Effector CD8-positive, alpha-beta T cell (primary cell): Measurements from ENCODE around the gene HLF.

Source experiments
- DNase-seq: peaks from one replicate; lab custom pipeline; 2025; lab: John Stamatoyannopoulos, UW

Gene HLF

DNA sequence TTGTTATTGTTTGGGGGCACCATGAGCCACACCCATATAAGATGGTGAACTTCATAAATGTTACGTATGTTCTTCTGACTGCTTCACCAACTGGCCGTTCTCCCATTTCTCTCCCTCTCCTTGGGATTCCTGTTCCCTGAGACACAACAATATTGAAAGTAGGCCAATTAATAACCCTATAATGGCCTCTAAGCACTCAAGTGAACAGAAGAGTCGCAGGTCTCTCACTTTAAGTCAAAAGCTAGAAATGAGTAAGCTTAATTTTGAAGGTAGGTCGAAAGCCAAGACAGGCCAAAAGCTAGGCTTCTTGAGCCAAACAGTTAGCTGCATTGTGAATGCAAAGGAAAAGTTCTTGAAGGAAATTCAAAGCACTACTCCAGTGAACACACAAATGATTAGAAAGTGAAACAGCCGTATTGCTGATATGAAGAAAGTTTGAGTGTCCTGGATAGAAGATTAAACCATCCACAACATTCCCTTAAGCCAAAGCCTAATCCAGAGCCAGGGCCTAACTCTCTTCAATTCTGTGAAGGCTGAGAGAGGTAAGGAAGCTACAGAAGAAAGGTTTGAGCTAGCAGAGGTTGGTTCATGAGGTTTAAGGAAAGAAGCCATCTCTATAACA, 25.8 kb downstream of the HLF start:
- no peak for DNase-seq

DNA sequence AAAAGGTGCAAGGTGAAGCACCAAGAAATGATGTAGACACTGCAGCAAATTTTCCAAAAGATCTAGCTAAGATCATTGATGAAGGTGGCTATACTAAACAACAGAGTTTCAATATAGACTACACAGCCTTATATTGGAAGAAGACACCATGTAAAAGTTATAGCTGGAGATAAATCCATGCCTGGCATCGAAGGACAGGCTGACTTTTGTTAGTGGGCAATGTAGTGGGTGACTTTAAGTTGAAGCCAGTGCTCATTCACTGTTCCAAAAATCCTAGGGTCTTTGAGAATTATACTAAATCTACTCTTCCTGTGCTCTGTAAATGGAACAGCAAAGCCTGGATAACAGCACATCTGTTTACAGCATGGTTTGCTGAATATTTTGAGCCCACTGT, 26.4 kb downstream of the HLF start:
- no peak for DNase-seq

GRCh38 chr17:55292094-55292493, 27.3 kb downstream of the HLF start:
- no peak for DNase-seq

DNA sequence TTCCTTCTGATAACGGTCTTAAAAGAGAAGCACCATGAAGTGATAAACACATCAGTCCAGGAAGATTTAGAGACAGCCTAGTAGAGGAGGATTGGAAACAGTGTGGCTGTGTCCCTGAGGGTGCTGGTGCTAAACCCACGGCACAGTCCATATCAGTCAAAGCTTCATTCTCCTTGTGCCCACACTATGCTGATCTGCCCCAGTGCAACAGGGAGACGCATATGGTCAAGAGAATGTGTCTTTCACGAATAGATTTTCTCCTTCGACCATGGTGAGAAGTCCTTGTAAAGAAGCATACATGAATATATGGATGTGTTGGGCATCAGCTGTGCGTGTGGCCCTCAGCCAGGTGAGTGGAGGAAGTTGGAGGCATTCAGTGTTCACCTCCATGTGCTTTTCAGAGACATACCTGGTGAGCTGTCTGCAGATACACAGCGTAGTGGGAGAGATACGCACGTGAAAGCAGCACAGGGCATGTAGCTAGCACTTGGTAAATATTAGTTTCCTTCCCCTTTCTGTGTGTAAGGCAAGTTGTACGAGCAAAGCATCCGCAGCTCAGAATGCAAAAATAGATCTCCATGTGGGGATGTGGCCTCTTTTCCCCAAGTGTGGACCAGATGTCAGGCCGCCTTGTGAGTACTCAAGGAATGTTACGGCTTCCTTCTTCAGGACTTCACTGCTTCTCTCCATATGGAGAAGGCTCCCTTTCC, 29.4 kb downstream of the HLF start:
- DNase-seq, result no peak

GRCh38 chr17:55295411-55296170, 30.8 kb downstream of the HLF start:
- DNase-seq, result peak; percentile 8

- no peak for DNase-seq
These were observed 31.5 kb downstream of the HLF start for GRCh38 chr17:55296171-55296695.

GRCh38 chr17:55296699-55297098, 31.9 kb downstream of the HLF start:
- DNase-seq, result no peak

DNA sequence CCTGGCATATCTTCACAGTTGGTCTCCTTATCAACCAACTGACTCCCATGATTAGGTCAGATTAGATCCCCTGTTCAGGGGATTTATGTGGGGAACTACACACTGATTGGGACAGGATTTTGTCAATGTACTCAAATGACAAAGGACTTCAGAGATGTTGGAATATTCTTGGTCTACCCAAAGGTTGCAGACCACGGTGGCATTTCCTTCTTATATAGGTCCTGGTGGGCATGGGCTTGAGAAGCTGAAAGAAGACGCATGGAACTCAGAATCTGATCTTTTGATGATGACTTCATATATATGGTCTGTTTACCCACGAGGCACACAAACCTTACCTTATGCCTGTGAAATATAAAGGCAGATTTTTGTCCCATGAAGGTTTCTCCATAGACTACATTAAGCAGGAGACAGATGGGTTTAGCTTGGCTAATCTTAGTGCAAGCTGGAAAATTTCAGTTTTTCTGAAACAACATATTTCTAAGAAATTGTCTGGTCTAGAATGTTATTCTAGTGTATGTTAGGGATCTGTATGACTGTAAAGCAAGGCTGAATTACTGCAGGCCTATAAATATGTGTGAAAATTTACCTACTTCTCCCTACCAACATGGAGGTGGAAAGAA, 33.5 kb downstream of the HLF start:
- DNase-seq, result no peak

- no peak for DNase-seq
These were observed 34.5 kb downstream of the HLF start for GRCh38 chr17:55299162-55299838.

- no peak for DNase-seq
These were observed 35.1 kb downstream of the HLF start for GRCh38 chr17:55299890-55300289.

DNA sequence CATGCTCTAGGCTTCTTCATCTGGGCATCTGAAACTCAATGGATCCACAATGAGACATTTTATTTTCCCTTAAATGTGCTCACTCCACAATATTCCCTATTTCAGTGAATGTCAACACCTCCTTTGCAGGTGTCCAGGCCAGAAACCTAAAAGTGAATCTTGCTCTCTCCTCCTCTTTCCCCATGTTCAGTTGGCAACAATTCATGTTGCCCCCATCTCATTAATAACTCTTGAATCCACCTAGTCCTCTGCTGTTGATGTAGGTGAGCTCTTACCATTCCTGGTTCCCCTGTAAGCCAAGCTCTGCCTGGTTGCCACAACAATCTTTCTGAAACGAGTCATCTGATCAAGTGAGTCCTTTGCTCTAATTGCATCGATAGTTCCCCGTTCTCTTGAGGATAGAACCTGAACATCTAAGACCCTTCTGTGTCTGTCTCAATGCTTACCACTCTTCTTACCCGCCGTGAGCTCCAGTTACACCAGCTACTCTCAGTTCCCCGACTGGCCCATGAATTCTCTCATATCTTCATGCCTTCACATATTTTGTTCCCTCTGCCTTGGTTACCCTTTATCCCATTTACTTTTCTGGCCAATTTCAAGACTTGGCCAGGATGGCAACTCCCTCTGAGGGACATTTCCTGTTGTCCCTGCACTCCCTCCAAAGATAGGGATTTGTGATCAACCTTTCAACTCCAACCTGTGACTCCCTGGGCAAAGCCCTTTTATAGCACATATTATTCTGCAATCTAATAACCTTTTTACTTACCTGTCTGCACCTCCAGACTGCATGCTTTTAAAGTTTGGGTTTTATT, 35.9 kb downstream of the HLF start:
- DNase-seq, result no peak

DNA sequence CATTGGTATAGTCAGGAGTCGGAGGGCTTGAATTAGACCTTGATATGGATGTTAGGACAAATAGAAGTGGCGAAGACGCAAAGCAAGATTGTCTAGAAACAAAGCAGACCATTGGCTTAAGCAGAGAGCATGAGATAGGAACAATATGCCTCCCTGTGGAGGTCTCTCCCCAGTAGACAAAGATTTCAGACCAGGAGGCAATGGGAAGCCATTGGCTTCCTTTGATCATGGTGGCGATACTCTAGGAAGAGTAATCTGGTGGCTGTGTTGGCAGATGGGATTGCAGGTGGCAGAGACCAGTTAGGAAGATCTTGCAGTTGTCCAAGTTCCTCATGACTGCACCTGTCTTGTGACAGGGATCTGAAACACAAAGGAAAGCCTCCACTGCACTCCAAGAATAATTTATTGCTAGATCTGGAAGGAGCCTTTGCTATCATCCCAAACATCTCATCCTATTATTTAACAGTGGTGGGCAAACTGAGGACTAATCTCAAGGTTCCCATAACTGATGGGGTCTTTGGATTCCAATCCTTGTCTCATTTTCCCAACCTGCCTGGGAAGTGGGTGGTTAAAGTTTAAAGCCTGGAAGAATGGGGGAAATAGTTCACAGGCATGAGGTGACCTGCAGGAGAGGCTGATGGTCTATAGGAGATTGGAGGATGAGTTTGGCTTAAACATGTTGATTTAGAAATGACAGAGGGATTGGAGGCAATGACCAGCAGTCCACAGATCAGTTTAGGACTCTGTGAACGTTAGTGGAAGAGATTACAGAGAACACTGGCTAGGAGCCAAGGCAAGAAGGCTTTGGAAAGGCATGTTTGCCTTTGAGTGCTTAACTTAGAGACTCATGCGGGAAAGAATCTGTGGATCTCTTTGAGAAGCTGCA, 37.0 kb downstream of the HLF start:
- DNase-seq, result no peak

DNA sequence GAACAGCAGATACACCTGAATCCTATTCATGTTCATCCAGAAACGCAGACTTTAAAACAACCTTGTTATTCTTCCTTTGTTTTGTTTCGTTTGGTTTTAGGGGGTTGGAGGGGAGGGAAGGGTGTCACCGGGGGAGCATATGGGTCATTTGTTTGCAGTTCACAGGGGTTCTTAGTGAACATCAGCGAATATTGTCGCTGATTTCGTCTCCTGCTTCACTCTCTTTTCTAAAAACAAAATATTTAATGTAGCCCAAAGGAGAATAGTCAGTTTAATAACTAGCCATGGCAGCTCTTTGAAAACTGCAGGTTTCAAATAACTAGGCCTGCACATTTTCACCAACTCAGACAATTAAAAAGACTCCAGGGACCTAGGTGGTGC, 37.6 kb downstream of the HLF start:
- no peak for DNase-seq

DNA sequence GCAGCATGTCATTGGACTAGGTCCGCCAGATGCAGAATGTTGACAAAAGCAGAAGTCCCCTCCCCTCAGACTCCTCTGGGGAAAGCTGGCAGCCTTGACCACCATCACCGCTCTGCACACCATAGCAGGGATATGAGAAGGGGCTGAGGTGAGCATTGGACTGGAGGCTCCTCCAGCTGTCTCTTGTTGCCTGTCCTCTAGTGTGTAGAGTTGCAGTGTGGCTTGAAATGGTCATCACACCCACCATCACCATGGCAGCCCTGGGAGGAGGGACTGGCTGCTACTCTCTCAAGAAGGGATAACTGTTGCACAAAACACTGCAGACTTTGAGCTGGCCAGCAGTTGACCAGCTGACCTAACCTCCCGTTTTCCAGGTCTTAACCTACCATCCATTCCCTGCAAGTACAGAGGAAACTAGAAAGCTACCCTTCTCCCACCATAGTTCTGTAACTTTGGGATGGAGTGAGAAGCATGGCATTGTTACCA, 38.3 kb downstream of the HLF start:
- DNase-seq, result no peak

GRCh38 chr17:55303701-55304145, 39.0 kb downstream of the HLF start:
- DNase-seq, result no peak

- DNase-seq, result no peak
These were observed 39.6 kb downstream of the HLF start for GRCh38 chr17:55304171-55304859.

GRCh38 chr17:55305321-55306087, 40.7 kb downstream of the HLF start:
- DNase-seq, result no peak

- DNase-seq, result no peak
These were observed 43.1 kb downstream of the HLF start for GRCh38 chr17:55307879-55308278.
